ENCODE measurements around the gene CCDC167. TPM values are rescaled to one million over a fixed set of nuclear protein-coding genes. Genes with fewer than 3 reads are reported as not detected.

CCDC167 gene
- total RNA-seq, 1 donor from 2014 or later = 24.0 TPM

DNA sequence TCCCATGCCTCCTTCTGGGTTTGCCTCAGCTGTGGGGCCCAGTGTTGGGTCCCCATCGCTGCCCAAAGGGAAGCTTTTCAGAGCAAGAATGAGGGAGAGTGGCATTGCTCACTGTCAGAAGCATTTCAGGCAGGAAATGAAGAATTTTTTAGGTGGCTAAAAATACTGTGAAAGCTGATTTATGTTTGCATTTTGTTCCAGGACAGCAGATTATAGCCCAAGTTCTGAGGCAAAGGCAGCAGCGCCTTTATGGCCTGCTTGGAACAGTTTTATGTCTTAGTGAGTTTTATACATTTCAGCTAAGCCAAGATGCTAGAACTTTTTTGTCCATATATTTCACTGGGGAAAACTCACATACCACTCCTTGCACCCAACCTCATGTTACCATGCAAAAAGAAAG is 4.3 kb upstream of the CCDC167 start:
- peaks cover 4% of the 10 kb centered on the region for H3K9me3 Mint-ChIP-seq (ENCODE audit: unreplicated experiment)
- Histone ChIP-seq H3K4me1 (ENCODE audit: insufficient read depth, low read length) (peaks cover 3% of the 10 kb centered on the region), H2AFZ (ENCODE audit: low read depth, low read length) (no peak overlapping the region), H3K27ac (ENCODE audit: low read depth, low read length) (no peak overlapping the region), H3K9ac (ENCODE audit: low read length) (no peak overlapping the region), H3K36me3 (ENCODE audit: insufficient read depth, low read length) (no peaks in the 10 kb centered on the region), H4K20me1 (ENCODE audit: insufficient read depth, low read length) (no peaks in the 10 kb centered on the region), H3K27me3 (ENCODE audit: insufficient read depth, low read length) (peaks cover 4% of the 10 kb centered on the region), H3K79me2 (ENCODE audit: insufficient read depth, low read length) (peaks cover 2% of the 10 kb centered on the region), H3K4me3 (ENCODE audit: insufficient read depth, low read depth, low read length) (no peak overlapping the region), H3K9me3 (ENCODE audit: insufficient read depth, low read depth, low read length) (no peaks in the 10 kb centered on the region), H3K4me2 (ENCODE audit: low read length) (no peak overlapping the region)
- FAIRE-seq (no peak), DNase-seq (ENCODE audit: low read depth) (no peak)
- no peak overlapping the region for H3K4me3 Mint-ChIP-seq (ENCODE audit: unreplicated experiment)
- no peak overlapping the region for H3K27ac Mint-ChIP-seq (ENCODE audit: unreplicated experiment)
- H3K36me3 Mint-ChIP-seq (ENCODE audit: low read depth, unreplicated experiment) = no peaks in the 10 kb centered on the region
- peaks cover 29% of the 10 kb centered on the region for H3K27me3 Mint-ChIP-seq (ENCODE audit: low read depth, unreplicated experiment)
- H3K4me1 Mint-ChIP-seq (ENCODE audit: low read depth, unreplicated experiment) = peaks cover 3% of the 10 kb centered on the region
- TF ChIP-seq, protein P1, sequence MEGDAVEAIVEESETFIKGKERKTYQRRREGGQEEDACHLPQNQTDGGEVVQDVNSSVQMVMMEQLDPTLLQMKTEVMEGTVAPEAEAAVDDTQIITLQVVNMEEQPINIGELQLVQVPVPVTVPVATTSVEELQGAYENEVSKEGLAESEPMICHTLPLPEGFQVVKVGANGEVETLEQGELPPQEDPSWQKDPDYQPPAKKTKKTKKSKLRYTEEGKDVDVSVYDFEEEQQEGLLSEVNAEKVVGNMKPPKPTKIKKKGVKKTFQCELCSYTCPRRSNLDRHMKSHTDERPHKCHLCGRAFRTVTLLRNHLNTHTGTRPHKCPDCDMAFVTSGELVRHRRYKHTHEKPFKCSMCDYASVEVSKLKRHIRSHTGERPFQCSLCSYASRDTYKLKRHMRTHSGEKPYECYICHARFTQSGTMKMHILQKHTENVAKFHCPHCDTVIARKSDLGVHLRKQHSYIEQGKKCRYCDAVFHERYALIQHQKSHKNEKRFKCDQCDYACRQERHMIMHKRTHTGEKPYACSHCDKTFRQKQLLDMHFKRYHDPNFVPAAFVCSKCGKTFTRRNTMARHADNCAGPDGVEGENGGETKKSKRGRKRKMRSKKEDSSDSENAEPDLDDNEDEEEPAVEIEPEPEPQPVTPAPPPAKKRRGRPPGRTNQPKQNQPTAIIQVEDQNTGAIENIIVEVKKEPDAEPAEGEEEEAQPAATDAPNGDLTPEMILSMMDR (IDR thresholded peaks at IDR 0.05; ENCODE audit: insufficient read depth, low read depth, low read length) = no peak
- TF ChIP-seq EZH2 (IDR thresholded peaks at IDR 0.05; ENCODE audit: insufficient read depth, low read length) = no peak

DNA sequence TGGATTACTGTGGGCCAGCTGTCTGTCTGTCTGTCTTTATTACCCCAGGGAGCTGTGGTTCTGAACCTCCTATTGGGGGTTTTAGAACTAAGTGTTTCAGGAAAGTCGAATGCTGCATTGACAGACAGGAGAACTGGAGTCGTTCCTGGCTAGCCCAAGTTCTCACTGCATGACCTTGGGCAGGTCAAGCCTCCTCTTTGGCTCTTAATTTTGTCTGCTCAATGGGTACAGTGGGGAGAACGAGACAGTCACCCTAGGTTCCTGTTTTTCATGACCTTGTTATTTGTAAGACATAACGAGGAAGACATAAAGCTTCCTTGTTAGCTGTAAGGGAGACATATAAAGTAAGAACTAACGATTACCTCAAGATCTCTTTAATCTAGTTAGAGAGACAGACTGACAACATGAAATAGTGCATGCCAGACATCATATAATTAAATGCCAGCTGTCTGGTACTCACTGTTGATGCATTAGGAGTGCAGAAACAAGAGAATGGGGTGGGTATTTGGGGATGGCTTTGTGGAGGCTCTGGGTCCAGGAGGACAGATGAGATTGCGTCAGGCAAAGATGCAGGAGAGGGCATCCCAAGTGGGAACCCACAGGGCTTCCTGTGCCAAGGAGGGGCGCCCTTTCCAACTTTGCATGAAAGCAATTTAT is 3.7 kb upstream of the CCDC167 start:
- Histone ChIP-seq H3K4me2 (ENCODE audit: low read length) (no peak overlapping the region), H2AFZ (ENCODE audit: low read depth, low read length) (no peak overlapping the region), H3K4me3 (ENCODE audit: insufficient read depth, low read depth, low read length) (no peak overlapping the region), H3K27ac (ENCODE audit: low read depth, low read length) (no peak overlapping the region), H3K4me1 (ENCODE audit: insufficient read depth, low read length) (peaks cover 6% of the 10 kb centered on the region), H3K36me3 (ENCODE audit: insufficient read depth, low read length) (no peaks in the 10 kb centered on the region), H3K79me2 (ENCODE audit: insufficient read depth, low read length) (peaks cover 2% of the 10 kb centered on the region), H3K9ac (ENCODE audit: low read length) (no peak overlapping the region), H4K20me1 (ENCODE audit: insufficient read depth, low read length) (no peaks in the 10 kb centered on the region), H3K9me3 (ENCODE audit: insufficient read depth, low read depth, low read length) (no peaks in the 10 kb centered on the region), H3K27me3 (ENCODE audit: insufficient read depth, low read length) (peaks cover 4% of the 10 kb centered on the region)
- peaks cover 4% of the 10 kb centered on the region for H3K4me1 Mint-ChIP-seq (ENCODE audit: low read depth, unreplicated experiment)
- H3K27ac Mint-ChIP-seq (ENCODE audit: unreplicated experiment) = no peak overlapping the region
- no peaks in the 10 kb centered on the region for H3K36me3 Mint-ChIP-seq (ENCODE audit: low read depth, unreplicated experiment)
- DNase-seq (ENCODE audit: low read depth) (no peak), FAIRE-seq (no peak)
- H3K4me3 Mint-ChIP-seq (ENCODE audit: unreplicated experiment) = no peak overlapping the region
- H3K9me3 Mint-ChIP-seq (ENCODE audit: unreplicated experiment) = no peaks in the 10 kb centered on the region
- H3K27me3 Mint-ChIP-seq (ENCODE audit: low read depth, unreplicated experiment) = peaks cover 25% of the 10 kb centered on the region
- no peak for TF ChIP-seq EZH2 (IDR thresholded peaks at IDR 0.05; ENCODE audit: insufficient read depth, low read length)
- TF ChIP-seq, protein P1 (IDR thresholded peaks at IDR 0.05; ENCODE audit: insufficient read depth, low read depth, low read length) = no peak

DNA sequence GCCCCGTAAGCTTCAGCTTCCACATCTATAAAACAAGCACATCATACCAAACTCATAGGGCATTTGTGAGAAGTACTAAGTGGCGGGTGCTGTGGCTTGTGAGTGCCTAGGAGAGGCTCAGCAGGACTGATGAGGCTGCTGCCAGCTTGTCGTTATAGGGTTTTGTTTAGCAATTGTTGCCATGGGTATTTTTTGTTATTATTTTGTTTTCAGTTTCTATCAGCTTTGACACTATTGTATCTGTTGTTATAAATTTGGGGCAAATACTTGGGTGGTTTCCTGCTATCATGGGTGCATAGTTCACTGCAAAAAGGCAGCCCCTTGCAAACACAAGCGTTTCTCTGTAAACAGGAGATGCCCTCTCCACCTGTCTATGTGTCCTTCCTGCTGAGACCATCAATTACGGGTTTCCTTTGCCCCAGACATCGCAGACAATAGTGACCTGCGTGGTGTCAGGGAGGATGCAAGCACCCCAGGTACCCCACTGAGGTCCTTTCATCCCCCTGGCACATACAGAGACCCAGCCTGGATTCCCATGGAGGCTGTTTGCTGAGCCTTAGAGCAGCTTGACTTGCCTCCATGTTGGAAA is 3.1 kb upstream of the CCDC167 start:
- Histone ChIP-seq H3K36me3 (ENCODE audit: insufficient read depth, low read length) (no peaks in the 10 kb centered on the region), H3K4me3 (ENCODE audit: insufficient read depth, low read depth, low read length) (no peak overlapping the region), H3K27ac (ENCODE audit: low read depth, low read length) (no peak overlapping the region), H3K27me3 (ENCODE audit: insufficient read depth, low read length) (peaks cover 4% of the 10 kb centered on the region), H3K9ac (ENCODE audit: low read length) (no peak overlapping the region), H3K9me3 (ENCODE audit: insufficient read depth, low read depth, low read length) (no peaks in the 10 kb centered on the region), H3K79me2 (ENCODE audit: insufficient read depth, low read length) (peaks cover 2% of the 10 kb centered on the region), H3K4me2 (ENCODE audit: low read length) (no peak overlapping the region), H3K4me1 (ENCODE audit: insufficient read depth, low read length) (peaks cover 6% of the 10 kb centered on the region), H2AFZ (ENCODE audit: low read depth, low read length) (no peak overlapping the region), H4K20me1 (ENCODE audit: insufficient read depth, low read length) (no peaks in the 10 kb centered on the region)
- no peaks in the 10 kb centered on the region for H3K9me3 Mint-ChIP-seq (ENCODE audit: unreplicated experiment)
- H3K36me3 Mint-ChIP-seq (ENCODE audit: low read depth, unreplicated experiment) = no peaks in the 10 kb centered on the region
- peaks cover 23% of the 10 kb centered on the region for H3K27me3 Mint-ChIP-seq (ENCODE audit: low read depth, unreplicated experiment)
- FAIRE-seq (no peak), DNase-seq (ENCODE audit: low read depth) (no peak)
- H3K4me1 Mint-ChIP-seq (ENCODE audit: low read depth, unreplicated experiment) = peaks cover 4% of the 10 kb centered on the region
- H3K27ac Mint-ChIP-seq (ENCODE audit: unreplicated experiment) = no peak overlapping the region
- no peak overlapping the region for H3K4me3 Mint-ChIP-seq (ENCODE audit: unreplicated experiment)
- TF ChIP-seq, protein P1 (IDR thresholded peaks at IDR 0.05; ENCODE audit: insufficient read depth, low read depth, low read length) = no peak
- no peak for TF ChIP-seq EZH2 (IDR thresholded peaks at IDR 0.05; ENCODE audit: insufficient read depth, low read length)
